Dermis blood vessel endothelial cell (primary cell): Measurements from ENCODE around the gene CWC22. TPM values are rescaled to one million over a fixed set of nuclear protein-coding genes. Genes with fewer than 3 reads are reported as not detected.
"Not testable (repeated sequence)": the region's sequence is repeated elsewhere in the genome, so short reads cannot be mapped to it uniquely, and the experiment has no call there.

Experiments used
- DNase-seq: peaks from one replicate; pipeline ENCODE4 v3.0.0; 2010
- total RNA-seq: library from RNA; depleted of rRNA; stranded (reverse); fragments of >200 nt; gene quantifications from 2 replicates; pipeline ENCODE4 v1.2.3, GENCODE V29; 2014

CWC22 gene
- total RNA-seq, 1 donor from 2014 or later: 17.0 TPM

GRCh38 chr2:180003073-180003472 is 4.0 kb downstream of the CWC22 start:
- no peak for DNase-seq

- no peak for DNase-seq
Measured at GRCh38 chr2:180002198-180002770, 4.8 kb downstream of the CWC22 start.

GRCh38 chr2:180001726-180002125 is 5.4 kb downstream of the CWC22 start:
- DNase-seq: no peak

- no peak for DNase-seq
Measured at GRCh38 chr2:180000434-180000833, 6.7 kb downstream of the CWC22 start.

GRCh38 chr2:179999000-179999399 is 8.1 kb downstream of the CWC22 start:
- no peak for DNase-seq

DNA sequence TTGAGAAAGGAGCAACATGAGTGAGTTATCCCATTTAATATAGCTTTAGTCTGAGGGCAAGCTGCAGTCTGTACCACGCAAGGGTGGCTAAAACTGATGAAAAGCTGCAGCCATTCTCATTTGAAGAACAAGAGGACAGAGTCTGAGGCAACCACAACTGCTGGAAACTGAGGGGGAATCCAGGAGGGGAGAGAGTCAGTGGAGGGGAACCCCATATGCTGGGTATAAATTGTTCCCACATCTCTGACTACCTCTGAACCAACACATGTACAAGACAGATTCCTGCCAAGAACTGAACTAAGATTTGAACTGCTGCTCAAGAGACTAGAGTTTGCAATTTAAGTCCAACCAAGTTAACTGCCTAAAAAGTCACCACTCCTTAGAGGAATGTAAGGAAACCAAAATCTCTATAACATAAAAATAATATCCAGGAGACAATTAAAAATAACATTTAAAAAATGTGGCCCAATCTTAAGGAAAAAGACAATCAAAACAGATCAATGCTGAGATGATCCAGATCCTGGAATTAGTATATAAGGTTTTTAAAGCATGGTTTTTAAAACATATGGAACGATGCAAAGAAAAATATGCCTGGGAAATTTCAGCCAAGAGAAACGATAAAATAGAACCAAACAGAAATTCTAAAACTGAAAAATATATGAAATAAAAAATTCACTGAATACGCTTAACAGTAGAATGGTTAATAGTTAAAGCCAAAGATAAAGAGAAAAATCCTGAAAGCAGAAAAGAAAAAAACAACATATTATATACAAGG is 11.2 kb downstream of the CWC22 start:
- no peak for DNase-seq

- no peak for DNase-seq
Measured at GRCh38 chr2:179991344-179991743, 15.8 kb downstream of the CWC22 start.

- DNase-seq: no peak
Measured at GRCh38 chr2:179990676-179991317, 16.3 kb downstream of the CWC22 start.

- no peak for DNase-seq
Measured at GRCh38 chr2:179987916-179988315, 19.2 kb downstream of the CWC22 start.

DNA sequence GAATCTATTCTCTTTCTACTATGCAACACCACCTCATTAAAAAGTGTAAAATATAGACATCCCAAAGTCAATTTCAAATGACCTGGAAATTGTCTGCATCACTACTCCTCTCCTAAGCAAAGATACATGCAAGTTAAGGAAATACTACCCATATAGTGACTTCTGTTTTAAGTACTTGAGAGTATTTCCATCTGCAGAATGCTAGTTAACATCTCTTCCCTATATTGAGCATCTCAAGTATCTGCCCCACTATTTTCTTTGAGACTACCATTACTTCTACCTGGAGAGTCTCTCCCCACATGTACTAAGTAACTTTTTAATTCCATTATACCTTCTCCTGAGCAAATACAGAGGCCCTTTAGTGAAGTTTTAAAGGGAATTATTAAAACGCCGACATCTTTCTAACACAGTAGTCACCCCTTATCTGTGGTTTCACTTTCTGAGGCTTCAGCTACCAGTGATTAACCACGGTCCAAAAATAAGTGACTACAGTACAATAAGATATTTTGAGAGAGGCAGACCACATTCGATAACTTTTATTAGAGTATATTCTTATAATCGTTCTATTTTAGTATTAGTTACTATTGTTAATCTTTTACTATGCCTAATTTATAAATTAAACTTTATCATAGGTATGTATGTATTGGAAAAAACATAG is 21.8 kb downstream of the CWC22 start:
- DNase-seq: no peak

DNA sequence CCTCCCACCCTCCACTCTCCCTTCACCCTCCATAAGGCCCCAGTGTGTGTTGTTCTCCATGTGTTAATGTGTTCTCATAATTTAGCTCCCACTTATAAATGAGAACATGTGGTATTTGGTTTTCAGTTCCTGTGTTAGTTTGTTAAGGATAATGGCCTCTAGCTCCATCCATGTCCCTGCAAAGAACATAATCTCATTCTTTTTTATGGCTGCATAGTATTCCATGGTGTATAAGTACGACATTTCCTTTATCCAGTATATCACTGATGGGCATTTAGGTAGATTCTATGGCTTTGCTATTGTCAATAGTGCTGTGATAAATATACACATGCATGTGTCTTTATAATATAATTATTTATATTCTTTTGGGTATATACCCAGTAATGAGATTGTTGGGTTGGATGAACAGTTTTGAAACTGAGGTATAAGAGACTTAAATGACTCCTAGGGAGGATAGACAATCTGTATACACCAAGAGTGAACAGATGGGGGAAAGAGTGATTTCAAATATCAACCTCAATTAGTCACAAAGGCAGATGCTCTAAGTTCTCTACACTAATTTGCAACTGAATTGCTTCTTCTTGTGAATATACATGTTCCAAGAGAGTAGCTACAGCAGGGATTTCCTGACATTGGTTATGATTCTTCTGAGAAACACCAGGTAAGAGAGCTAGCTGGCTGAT is 23.7 kb downstream of the CWC22 start:
- no peak for DNase-seq

- DNase-seq: peak; percentile 68
Measured at GRCh38 chr2:179981085-179981484, 26.0 kb downstream of the CWC22 start.

DNA sequence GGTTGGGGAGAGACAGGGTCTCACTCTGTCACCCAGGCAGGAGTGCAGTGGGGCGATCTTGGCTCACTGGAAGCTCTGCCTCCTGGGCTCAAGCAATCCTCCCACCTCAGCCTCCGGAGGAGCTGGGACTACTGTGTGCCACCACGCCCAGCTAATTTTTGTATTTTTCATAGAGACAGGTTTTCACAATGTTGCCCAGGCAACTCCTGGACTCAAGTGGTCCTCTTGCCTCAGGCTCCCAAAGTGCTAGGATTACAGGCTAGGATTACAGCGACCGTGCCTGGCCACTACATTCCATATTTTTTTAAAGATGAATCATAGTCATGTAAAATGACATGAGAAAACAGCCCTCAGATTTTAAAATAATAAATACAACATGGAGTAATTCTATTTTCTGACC is 32.3 kb downstream of the CWC22 start:
- DNase-seq: no peak

GRCh38 chr2:179966778-179967394 is 40.2 kb downstream of the CWC22 start:
- no peak for DNase-seq

DNA sequence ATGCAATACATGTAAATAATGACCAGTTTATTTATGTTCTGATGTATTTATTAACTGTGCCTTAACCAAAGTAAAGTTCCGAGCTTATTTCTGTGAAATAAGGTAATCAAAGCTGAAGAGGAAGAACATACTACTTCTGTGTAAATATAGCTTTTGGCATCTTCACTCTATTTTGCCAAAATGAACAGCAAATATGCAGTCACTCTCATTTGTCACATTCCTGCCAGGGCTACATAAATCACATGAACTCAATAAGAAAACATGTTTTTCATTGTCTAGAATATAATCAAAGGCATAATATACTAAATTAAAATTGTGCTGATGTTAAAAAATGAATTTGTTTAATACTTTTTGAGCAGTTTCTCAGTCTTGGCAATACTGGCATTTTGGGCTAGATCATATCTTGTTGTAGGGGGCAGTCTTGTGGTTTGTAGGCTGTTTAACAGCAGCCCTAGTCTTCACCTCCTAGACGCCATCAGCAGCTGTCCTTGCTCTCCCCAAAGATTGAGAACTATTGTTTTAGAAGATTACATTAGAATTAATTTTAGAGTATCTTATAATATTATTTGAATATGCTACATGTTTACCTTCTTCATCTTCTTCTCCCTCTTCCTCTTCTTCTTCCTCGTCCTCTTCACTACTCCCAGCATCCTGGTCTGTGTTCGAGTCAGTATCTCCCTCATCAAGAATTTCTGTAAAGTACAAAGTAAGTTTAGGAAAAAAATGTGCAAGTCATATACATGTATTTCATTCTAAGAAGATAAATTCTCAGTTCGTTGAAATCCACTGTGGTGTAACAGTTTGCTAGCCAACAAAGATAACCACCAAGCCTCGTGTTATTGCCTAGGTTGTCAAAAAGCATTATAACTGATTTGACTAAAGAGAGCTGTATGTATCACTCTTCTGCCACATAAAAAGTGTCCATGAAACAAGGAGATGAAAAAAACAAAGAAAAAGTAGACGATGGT is 41.5 kb downstream of the CWC22 start:
- DNase-seq: no peak

DNA sequence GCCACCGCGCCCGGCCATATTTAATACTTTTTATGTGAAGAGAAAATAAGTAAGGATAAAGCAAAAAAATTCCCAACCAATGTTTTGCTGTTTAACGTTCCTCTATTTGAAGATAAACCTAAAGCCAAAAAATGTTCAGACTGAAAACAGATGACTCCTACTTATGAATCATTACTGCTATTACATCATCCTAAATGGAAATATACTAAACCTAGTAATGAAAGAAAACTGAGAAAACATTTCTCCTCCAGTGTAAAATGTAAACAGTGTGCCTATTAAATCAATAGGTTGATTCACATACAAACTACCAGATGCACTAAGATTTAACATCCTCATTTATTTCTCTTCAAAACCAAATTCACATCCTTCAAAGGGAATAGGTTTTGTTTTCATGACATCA is 43.5 kb downstream of the CWC22 start:
- no peak for DNase-seq

GRCh38 chr2:179958251-179958650 is 48.8 kb downstream of the CWC22 start:
- DNase-seq: not testable (repeated sequence)

DNA sequence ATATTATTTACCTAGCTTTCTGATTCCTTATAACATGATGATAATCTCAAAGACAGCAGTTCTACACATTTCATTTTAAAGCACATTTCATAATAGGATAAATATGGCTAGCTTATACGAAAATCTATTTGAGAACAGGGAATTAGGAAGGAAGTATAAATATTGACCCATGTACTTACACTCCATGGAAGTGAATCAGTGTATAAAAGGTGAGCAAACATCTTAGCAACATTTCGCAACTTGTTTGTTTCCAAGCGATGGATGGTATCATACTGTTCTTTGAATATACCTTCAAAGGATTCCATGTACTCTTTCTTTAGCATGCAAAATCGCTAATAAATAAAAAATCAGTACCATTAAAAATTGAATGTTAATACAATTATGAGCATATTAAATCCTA is 53.1 kb downstream of the CWC22 start:
- no peak for DNase-seq

DNA sequence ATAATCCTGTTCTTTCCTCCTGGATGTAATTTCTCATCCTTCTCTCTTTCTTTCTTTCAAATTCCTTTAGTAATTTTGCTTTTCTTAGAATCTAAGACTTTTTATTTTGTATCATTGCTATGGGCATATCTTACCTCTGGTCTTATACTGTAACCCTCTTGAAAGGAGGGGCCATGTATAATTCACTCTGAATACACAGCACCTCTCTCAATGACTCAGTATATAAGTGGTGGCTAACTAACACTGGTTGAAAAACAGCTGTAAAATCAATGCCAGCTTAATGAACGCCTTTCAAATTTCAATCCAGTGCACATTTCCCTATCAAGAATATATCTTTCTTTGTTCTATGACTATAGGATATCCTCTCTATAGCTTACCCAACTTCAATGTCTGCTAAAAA is 53.7 kb downstream of the CWC22 start:
- DNase-seq: no peak

DNA sequence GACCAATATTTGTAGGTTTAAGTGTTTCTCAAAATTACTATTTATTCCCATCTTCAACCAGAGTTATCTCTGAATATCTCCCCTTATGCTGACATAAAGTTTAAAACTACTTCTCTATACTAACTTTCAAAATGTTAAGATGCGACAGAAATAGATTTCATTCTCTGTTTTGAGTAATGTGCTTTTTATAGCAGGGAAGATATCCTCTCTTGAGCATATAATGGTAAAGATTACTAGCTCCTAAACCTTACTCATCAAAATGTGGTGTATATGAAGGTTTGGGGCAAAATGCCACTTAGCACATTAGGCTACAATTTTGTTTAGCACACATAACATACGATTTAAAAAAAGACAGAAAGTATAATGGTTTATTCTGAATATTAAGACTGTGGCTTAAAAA is 54.4 kb downstream of the CWC22 start:
- DNase-seq: no peak

GRCh38 chr2:179951680-179952079 is 55.4 kb downstream of the CWC22 start:
- no peak for DNase-seq
